SKM-1 (cell line): ENCODE data around the gene KIF13A.
A peak's percentile ranks its signal among the peaks of the same experiment; 100 is the strongest.
"Not testable (repeated sequence)": the region's sequence is repeated elsewhere in the genome, so short reads cannot be mapped to it uniquely, and the experiment has no call there.

Experiments
- DNase-seq: peaks from one replicate; lab custom pipeline; 2025; ENCODE audit not compliant: unreplicated experiment; lab: John Stamatoyannopoulos, UW

KIF13A gene

GRCh38 chr6:17935188-17936149 is 52.0 kb downstream of the KIF13A start:
- no peak for DNase-seq

GRCh38 chr6:17933716-17934115 is 53.7 kb downstream of the KIF13A start:
- no peak for DNase-seq

DNA sequence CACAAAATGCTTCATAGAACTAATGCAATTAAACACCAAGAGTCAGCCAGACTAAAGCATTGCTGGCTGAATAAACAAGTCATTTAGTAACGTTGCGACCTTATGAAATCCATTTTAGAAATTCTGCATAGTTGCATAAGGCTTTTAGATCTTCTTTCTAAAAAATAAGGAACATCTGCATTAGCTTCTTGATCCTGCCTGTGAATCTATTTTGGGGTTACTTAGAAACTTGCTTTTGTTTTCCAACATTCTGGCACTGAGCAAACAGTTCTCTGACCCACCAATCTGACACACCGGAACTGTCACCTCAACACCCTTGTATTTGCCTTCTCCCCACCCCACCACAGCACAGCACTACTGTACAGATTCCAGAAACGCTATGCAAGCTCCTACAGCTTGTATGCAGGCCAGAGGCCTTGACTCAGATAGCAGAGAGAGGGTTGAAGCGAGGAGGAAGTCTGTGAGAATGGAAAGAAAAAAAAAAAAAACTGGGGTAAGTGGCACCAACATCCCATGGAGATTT is 55.0 kb downstream of the KIF13A start:
- no peak for DNase-seq

GRCh38 chr6:17931227-17931626 is 56.2 kb downstream of the KIF13A start:
- no peak for DNase-seq

- no peak for DNase-seq
Measured at GRCh38 chr6:17930321-17930993, 57.0 kb downstream of the KIF13A start.

DNA sequence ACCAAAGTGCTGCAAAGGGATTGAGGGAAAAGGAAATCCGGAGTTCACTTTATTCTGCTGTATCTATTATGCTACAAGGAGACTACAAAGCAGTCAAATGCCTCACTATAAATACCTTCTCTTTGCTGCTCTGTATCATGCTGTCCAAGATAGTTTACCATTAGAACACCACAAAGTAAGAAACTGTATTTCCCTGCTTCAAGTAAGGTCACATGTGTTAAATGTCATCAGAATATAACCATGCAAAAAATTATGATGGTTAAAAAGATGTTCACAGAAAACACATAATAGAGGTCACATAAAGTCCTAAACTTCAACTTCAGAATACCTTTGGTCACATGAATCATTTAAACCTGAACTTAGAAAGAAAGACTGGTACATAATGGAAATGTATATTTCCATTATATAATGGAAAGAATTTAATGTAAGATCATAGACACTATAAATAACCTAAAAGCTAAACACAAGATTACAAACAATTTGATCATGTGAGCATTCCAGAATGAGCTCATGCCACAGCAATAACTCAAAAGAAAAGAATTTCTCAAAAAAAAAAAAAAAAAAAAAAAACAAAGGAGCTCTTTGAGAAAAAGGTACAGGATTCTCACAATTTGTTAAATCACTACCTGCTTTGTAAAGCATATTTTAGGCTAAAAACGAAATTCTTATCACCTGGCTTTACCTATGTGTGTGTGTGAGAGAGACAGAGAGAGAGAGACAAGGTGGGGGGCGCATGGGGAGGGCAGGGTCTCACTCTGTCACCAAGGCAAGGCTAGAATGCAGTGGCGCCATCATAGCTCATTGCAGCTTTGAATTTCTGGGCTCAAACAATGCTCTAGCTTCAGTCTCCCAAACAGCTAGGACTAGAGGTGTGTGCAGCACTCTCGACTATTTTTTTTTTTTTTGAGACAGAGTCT is 58.7 kb downstream of the KIF13A start:
- no peak for DNase-seq

- no peak for DNase-seq
Measured at GRCh38 chr6:17927705-17928104, 59.7 kb downstream of the KIF13A start.

DNA sequence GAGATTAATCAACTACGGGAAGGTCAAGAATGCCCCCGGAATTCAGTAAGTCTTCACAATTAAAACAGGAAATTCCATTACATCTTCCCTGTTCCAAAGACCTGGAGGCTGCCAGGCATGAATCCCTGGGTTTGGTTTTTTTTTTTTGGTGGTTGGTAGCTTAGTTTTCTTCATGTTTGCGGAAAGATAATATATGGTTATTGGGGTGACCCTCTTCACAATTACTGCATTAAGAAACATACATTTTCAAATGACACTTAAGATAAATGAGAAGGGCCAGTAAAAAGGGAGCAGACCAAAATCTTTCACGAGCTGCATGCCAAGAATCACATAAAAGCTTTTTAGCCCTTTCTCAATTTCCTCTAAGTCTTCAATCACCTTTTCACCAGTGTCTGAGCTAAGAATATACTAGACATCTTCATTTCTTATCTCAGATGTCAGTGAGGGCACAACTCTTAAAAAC is 64.0 kb downstream of the KIF13A start:
- no peak for DNase-seq

DNA sequence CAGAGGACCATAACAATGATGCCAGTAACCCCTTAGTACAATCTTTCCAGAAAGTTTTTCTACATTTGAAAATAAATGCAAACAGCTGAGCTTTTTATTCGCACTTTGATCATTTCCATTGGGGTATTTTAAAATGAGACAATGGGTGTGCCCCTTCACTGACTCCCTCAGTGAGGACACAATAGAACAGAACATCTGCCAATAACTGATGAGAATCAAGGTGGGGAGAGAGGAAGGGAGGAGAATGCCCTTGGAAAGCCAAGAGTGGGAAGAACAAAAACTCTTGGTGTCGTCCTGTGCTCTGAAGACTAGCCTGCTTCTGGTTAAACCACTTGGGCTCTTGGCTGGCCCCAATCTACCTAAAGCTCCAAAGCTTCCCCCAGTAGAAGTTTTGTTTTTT is 66.0 kb downstream of the KIF13A start:
- DNase-seq, result no peak

GRCh38 chr6:17919496-17919895 is 67.9 kb downstream of the KIF13A start:
- DNase-seq, result no peak

DNA sequence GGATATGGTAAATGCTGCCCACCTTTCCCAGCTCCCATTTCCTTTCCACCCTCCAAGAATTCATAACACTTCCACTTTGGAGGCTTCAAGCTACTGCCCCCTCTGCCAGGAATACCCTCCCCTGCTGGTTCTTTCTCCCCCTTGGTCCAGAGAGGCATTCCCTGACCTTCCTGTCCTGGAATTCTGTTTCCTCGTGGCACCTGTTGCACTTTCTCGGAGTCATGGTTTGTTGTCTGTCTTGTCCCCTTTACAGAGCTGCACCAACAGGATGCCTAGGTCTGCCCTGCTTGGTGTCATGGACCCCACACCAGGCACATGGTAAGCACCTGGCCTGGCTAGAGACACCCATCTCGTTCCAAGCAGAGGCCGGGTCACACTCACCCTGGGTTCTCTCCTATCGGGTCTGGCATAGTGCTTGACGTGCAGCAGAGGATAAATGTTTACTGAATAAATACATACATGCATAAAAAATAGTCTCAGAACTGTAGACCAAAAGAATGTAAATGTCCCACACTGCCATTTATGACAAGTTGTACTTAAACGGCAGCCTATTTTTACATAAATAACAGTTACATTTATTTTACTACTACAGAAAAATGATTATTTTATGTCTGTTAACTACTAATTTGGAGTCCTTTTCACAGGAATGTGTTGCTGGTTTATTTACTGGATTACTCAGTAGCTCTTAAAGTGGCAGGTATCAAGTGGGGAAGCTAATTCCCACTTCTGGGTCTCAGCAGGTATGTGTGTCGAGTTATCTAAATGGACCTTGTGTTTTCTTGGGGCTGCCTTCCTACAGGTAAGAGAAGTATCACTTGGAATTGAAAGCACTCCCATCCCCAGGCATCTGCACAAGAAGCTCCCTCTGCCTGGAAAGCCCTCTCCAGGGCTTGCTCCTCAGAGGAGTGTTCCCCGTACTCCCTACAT is 69.3 kb downstream of the KIF13A start:
- no peak for DNase-seq

DNA sequence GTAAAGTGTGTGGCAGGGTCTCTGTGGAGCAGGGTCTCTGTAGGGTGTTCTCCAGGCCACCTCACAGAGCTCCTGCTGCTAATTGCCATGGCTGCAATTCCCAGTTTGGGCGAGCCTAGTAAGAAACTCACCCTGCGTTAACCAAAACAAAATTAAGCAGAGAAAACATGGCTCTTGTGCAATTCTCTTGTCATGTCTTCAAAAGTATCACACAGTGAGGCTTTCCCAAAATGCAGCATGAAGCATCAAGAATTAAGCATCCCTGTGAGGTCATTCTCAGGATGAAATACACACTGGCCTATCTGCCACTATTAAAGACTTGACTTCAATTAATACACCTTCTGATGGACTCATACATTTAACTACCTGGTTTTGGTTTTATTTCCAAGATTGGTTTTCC is 72.8 kb downstream of the KIF13A start:
- DNase-seq, result no peak

GRCh38 chr6:17912521-17912920 is 74.9 kb downstream of the KIF13A start:
- DNase-seq, result no peak

- DNase-seq, result not testable (repeated sequence)
Measured at GRCh38 chr6:17911656-17912055, 75.8 kb downstream of the KIF13A start.

GRCh38 chr6:17910189-17910588 is 77.2 kb downstream of the KIF13A start:
- DNase-seq, result no peak

DNA sequence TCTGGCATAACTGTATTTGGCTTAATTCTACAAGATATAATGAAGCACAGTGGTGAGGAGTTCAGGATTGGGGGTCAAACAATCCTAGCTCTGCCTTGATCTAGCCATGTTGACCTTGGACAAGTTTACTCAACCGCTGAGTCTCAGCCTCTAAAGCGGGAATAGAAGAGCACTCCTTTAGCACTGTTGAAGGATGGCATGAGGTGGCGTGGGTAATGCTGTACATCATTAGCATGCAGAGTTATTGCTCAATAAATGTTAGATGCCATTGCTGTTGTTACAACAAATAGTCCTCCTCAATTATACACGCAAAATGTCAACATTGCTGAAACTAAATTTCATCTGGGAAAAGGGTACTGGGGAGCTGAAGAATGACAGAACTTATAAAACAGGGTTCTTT is 78.6 kb downstream of the KIF13A start:
- no peak for DNase-seq

GRCh38 chr6:17907406-17908229 is 79.8 kb downstream of the KIF13A start:
- DNase-seq, result peak; percentile 94

DNA sequence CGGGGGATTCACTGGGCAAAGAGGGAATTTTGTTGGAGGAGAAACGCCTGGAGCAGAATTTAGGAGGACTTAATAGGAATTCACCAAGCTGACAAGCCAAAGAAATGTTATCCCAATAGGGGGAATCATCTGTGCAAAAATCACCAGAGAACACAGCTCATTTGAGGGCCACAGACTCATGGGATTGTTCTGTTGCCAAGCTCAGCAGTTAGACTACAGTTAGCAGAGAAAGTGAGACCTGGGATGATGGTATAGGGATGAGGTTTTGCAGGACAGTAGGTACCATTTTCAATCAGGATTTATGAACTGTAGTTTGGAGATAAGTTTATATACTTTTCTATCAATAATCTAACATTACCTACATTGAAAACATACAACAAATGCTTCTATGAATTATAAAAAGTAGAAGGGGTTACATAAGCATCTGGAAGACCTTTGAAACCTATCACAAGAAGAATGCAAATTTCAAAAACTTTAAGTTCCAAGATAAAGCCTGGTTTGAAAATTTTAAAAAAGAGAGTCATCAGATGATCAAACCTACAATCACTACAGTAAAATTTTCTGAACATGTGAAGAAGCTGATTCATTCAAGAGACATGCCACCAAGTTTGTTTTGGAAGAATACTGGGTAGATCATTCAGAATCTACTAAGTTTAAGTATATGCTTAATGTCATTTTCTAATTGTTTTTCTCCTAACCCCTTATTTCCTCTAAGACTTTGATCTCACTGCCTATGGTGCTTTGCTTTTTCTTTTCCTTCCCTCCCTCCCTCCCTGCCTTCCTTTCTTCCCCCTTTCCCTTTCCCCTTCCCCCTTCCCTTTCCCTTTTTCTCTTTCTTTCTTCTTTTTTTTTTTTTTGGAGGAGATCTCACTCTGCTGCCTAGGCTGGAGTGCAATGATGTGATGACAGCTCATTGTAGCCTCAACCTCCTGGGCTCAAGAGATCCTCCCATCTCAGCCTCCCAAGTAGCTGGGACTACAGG is 81.5 kb downstream of the KIF13A start:
- no peak for DNase-seq
